Prostate gland (tissue), 2 donors: ENCODE results near the gene IKZF5.

ENCODE experiments used
- CTCF ChIP-seq, 4 experiments: fragments of 200-600 bp in 2 of 4; fragments of 450-650 bp in 2 of 4; sonication (generic) in 2 of 4; IDR thresholded peaks; 1 replicate in 3 of 4; 2 replicates in 1 of 4; pipeline ENCODE4 v1.5.1; 2016 to 2019; ENCODE audit warnings: antibody characterized with exemption in 4 of 4, mild to moderate bottlenecking in 2 of 4, moderate library complexity in 2 of 4
- POLR2A ChIP-seq: fragments of 450-650 bp; IDR thresholded peaks from one replicate; pipeline ENCODE4 v1.6.1; 2016; ENCODE audit warnings: antibody characterized with exemption, mild to moderate bottlenecking
- POLR2AphosphoS5 ChIP-seq: sonication (generic); formaldehyde crosslinking; IDR thresholded peaks from one replicate; pipeline ENCODE4 v1.6.1; 2017; ENCODE audit warnings: antibody characterized with exemption

DNA sequence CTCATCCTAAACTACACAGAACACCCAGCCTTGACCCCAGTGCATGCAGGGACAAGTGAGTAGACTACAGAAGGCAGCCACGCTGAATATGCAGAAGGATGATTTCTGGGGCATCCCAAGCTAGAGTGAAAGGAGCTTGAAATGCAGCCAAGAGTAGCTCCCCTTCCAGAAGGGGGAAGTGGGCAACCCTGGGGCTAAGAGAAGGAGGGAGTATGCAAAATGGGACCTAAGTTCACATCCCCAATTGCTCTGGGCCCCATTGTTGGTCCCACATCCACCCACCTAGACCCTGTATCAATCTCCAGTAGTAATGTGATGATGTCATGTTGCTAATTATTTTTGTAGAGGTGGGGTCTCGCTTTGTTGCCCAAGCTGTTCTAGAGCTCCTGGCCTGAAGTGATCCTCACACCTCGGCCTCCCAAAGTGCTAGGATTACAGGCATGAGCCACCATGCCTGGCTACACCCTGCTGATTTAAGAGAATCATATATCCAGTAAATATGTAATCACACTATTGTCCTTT lies 34.0 kb downstream of the IKZF5 start:
- TF ChIP-seq CTCF (IDR thresholded peaks at IDR 0.05) (no peak), POLR2AphosphoS5 (no peak), POLR2A (no peak)
